HepG2 (cell line): ENCODE measurements around the gene NFKB1. TPM values are rescaled to one million over a fixed set of nuclear protein-coding genes. Genes with fewer than 3 reads are reported as not detected.
A peak's percentile ranks its signal among the peaks of the same experiment; 100 is the strongest.

Experiments
- CREB1 ChIP-seq, 2 experiments: fragments of 450-650 bp in 1 of 2; IDR thresholded peaks; 2 replicates each; pipeline ENCODE4 v1.6.1; 2016 to 2017; ENCODE audit warnings: control low read depth in 1 of 2, mild to moderate bottlenecking in 1 of 2, missing compliant biosample characterization in 1 of 2, missing genetic modification characterization in 1 of 2
- DR1 ChIP-seq: sonication (generic); formaldehyde crosslinking; IDR thresholded peaks from 2 replicates; pipeline ENCODE4 v1.8.0; 2021; ENCODE audit warnings: mild to moderate bottlenecking, missing genetic modification reagents, inconsistent platforms
- FOXP1 ChIP-seq, 2 experiments: fragments of 450-650 bp in 1 of 2; IDR thresholded peaks; 2 replicates each; pipeline ENCODE4 v1.6.1; 2017 to 2018; ENCODE audit warnings: antibody characterized with exemption in 1 of 2
- FUBP1 ChIP-seq: sonication (generic); formaldehyde crosslinking; IDR thresholded peaks from 2 replicates; pipeline ENCODE4 v1.5.1; 2020; ENCODE audit warnings: missing genetic modification reagents, mild to moderate bottlenecking, borderline replicate concordance
- PRDM15 ChIP-seq: sonication (generic); formaldehyde crosslinking; IDR thresholded peaks from 2 replicates; pipeline ENCODE4 v1.4.0; 2020; ENCODE audit warnings: missing genetic modification reagents
- ZNF251 ChIP-seq: sonication (generic); formaldehyde crosslinking; IDR thresholded peaks from 2 replicates; pipeline ENCODE4 v1.9.0; 2021; ENCODE audit warnings: mild to moderate bottlenecking, missing genetic modification reagents
- ZNF710 ChIP-seq: sonication (generic); formaldehyde crosslinking; IDR thresholded peaks from 2 replicates; pipeline ENCODE4 v1.5.0; 2020; ENCODE audit warnings: mild to moderate bottlenecking, missing genetic modification reagents, borderline replicate concordance
- polyA plus RNA-seq, 8 experiments: library from polyadenylated mRNA; depleted of rRNA in 3 of 8; stranded (reverse) in 7 of 8; unstranded in 1 of 8; fragments of >200 nt; fragmentation: Illumina TruSeq in 4 of 8; extraction: Trizol in 4 of 8; gene quantifications; 2 replicates each; pipeline versions ENCODE4 v1.2.1 to v1.2.3, GENCODE V29; 2011 to 2016; ENCODE audit warnings: low read depth in 4 of 8, missing spikeins in 1 of 8, mixed read lengths in 1 of 8; ENCODE audit not compliant: insufficient read depth in 1 of 8
- total RNA-seq, 5 experiments: library from RNA; depleted of rRNA; stranded (reverse); fragments of >200 nt; fragmentation: Illumina TruSeq; extraction: Trizol; gene quantifications; 2 replicates each; pipeline ENCODE4 v1.2.3, GENCODE V29; 2016; ENCODE audit warnings: low read depth in 1 of 5

NFKB1 gene
- total and polyA plus RNA-seq, 2 of the 13 experiments (the other 11 are each of a cell fraction or from before 2014, with no cell fraction given) = 15.4 to 31.6 TPM

GRCh38 chr4:102503301-102503746, 2.2 kb downstream of the NFKB1 start (continued):
- TF ChIP-seq DR1 (CRISPR knock-in tag) = no peak
- TF ChIP-seq FOXP1 (IDR thresholded peaks at IDR 0.05) = no peak
- peak; percentile 73 for TF ChIP-seq FOXP1 (CRISPR knock-in tag; IDR thresholded peaks at IDR 0.05)
- TF ChIP-seq ZNF710 = no peak
- TF ChIP-seq FUBP1 (CRISPR knock-in tag) = no peak
- no peak for TF ChIP-seq CREB1 (IDR thresholded peaks at IDR 0.05)
- TF ChIP-seq CREB1 (CRISPR knock-in tag; IDR thresholded peaks at IDR 0.05) = 0 out of 2 replicates have a peak, but pooled peaks have one; percentile 27
- no peak for TF ChIP-seq ZNF251
- no peak for TF ChIP-seq PRDM15 (CRISPR knock-in tag)
